ENCODE results near the gene U2AF1L4. TPM values are rescaled to one million over a fixed set of nuclear protein-coding genes. Genes with fewer than 3 reads are reported as not detected.

The U2AF1L4 gene
- total RNA-seq, 4 donors from 2014 or later, result 29.7 to 51.7 (median 36.8) TPM

DNA sequence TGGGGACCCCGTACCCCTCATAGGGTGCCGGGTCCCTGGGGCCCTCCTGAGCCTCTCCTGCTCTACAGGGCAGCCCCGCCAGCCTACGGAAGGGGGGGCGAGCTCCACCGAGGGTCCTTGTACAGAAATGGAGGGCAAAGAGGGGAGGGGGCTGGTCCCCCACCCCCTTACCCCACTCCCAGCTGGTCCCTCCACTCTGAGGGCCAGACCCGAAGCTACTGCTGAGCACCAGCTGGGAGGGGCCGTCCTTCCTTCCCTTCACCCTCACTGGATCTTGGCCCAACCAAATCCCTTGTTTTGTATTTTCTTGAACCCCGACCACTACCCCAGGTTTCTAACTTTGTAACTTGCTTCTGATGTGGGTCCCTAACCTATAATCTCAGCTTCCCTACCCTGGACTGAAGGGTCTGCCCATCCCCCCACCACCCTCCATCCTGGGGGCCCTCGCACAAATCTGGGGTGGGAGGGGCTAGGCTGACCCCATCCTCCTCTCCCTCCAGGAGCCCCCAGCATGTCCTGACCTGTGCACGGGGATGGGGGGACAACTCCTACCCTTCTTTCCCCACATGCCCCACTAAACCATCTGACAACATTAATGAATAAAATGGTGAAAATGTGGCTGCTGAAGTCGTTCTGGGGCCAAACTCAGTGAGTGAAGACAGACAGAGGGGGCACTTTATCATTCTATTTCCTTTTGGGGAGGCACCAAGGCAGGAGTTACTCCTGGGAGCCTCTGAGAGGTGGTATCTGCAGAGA lies 43.2 kb upstream of the U2AF1L4 start:
- intact Hi-C loops (cut with DNase I), result no loop called here
- H3K27ac ChIP-seq, result no peak overlapping the region
- WGBS, 2 donors, result 82 to 84% methylated on average over 9 to 12 of the region's 12 CpGs
- TF ChIP-seq, protein P1, sequence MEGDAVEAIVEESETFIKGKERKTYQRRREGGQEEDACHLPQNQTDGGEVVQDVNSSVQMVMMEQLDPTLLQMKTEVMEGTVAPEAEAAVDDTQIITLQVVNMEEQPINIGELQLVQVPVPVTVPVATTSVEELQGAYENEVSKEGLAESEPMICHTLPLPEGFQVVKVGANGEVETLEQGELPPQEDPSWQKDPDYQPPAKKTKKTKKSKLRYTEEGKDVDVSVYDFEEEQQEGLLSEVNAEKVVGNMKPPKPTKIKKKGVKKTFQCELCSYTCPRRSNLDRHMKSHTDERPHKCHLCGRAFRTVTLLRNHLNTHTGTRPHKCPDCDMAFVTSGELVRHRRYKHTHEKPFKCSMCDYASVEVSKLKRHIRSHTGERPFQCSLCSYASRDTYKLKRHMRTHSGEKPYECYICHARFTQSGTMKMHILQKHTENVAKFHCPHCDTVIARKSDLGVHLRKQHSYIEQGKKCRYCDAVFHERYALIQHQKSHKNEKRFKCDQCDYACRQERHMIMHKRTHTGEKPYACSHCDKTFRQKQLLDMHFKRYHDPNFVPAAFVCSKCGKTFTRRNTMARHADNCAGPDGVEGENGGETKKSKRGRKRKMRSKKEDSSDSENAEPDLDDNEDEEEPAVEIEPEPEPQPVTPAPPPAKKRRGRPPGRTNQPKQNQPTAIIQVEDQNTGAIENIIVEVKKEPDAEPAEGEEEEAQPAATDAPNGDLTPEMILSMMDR (IDR thresholded peaks at IDR 0.05), result no peak
- TF ChIP-seq POLR2A (IDR thresholded peaks at IDR 0.05), result no peak
- DNase-seq, result no peak
- H3K36me3 ChIP-seq, result no peaks in the 10 kb centered on the region
- H3K4me3 ChIP-seq (replicated peaks in 1 of 3), result no peak overlapping the region
- no peaks in the 10 kb centered on the region for H3K9me3 ChIP-seq
- peaks cover 0 to 8% of the 10 kb centered on the region in 2 donors for H3K4me1 ChIP-seq
- H3K27me3 ChIP-seq, result no peaks in the 10 kb centered on the region

DNA sequence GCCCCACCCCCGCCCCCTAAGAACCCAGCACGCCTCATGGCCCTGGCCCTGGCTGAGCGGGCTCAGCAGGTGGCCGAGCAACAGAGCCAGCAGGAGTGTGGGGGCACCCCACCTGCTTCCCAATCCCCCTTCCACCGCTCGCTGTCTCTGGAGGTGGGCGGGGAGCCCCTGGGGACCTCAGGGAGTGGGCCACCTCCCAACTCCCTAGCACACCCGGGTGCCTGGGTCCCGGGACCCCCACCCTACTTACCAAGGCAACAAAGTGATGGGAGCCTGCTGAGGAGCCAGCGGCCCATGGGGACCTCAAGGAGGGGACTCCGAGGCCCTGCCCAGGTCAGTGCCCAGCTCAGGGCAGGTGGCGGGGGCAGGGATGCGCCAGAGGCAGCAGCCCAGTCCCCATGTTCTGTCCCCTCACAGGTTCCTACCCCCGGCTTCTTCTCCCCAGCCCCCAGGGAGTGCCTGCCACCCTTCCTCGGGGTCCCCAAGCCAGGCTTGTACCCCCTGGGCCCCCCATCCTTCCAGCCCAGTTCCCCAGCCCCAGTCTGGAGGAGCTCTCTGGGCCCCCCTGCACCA lies 42.1 kb upstream of the U2AF1L4 start:
- Histone ChIP-seq H3K27ac (no peak overlapping the region), H3K9me3 (no peaks in the 10 kb centered on the region), H3K4me1 (peaks cover 0 to 8% of the 10 kb centered on the region in 2 donors), H3K27me3 (no peaks in the 10 kb centered on the region), H3K4me3 (replicated peaks in 1 of 3) (no peak overlapping the region), H3K36me3 (no peaks in the 10 kb centered on the region)
- DNase-seq, result no peak
- intact Hi-C loops (cut with DNase I), result no loop called here
- no peak for TF ChIP-seq POLR2A (IDR thresholded peaks at IDR 0.05)
- TF ChIP-seq, protein P1 (IDR thresholded peaks at IDR 0.05), result no peak
- 93 to 100% methylated on average over 1 to 3 of the region's 15 CpGs for WGBS, 2 donors

DNA sequence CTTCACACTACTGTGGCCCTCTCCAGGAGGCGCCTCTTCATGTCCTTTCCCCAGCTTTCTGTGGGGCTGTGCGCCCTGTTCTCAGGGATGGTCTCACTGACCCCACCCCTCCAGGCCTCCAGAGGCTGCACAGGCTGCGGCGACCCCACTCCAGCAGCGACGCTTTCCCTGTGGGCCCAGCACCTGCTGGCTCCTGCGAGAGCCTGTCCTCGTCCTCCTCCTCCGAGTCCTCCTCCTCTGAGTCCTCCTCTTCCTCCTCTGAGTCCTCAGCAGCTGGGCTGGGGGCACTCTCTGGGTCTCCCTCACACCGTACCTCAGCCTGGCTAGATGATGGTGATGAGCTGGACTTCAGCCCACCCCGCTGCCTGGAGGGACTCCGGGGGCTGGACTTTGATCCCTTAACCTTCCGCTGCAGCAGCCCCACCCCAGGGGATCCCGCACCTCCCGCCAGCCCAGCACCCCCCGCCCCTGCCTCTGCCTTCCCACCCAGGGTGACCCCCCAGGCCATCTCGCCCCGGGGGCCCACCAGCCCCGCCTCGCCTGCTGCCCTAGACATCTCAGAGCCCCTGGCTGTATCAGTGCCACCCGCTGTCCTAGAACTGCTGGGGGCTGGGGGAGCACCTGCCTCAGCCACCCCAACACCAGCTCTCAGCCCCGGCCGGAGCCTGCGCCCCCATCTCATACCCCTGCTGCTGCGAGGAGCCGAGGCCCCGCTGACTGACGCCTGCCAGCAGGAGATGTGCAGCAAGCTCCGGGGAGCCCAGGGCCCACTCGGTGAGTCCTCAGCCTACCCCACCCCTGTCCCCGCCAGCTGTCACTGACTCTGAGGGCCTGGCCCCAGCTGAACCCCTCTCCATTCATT lies 41.3 kb upstream of the U2AF1L4 start:
- Histone ChIP-seq H3K9me3 (no peaks in the 10 kb centered on the region), H3K4me1 (peaks cover 0 to 8% of the 10 kb centered on the region in 2 donors), H3K27ac (no peak overlapping the region), H3K36me3 (no peaks in the 10 kb centered on the region), H3K27me3 (no peaks in the 10 kb centered on the region), H3K4me3 (replicated peaks in 1 of 3) (no peak overlapping the region)
- TF ChIP-seq, protein P1 (IDR thresholded peaks at IDR 0.05), result no peak
- TF ChIP-seq POLR2A (IDR thresholded peaks at IDR 0.05), result no peak
- WGBS, 2 donors, result 92 to 93% methylated on average over 29 of the region's 31 CpGs
- intact Hi-C loops (cut with DNase I), result no loop called here
- no peak for DNase-seq

DNA sequence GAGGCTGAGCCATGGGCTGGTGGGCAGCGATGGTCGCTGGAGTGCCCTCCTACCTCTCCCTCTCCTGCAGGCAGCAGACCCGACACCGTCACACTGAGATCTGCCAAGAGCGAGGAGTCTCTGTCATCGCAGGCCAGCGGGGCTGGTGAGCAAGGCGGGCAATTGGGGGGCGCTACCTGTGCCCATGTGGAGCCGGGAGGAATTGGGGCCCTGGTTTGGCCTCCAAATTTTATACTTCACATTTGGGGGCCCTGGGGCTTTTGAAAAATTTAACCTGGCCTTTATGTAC lies 40.1 kb upstream of the U2AF1L4 start:
- no peak for DNase-seq
- intact Hi-C loops (cut with DNase I), result no loop called here
- 96 to 99% methylated on average over 9 to 10 of the region's 10 CpGs for WGBS, 2 donors
- H3K9me3 ChIP-seq, result no peaks in the 10 kb centered on the region
- no peak overlapping the region for H3K4me3 ChIP-seq (replicated peaks in 1 of 3)
- no peak overlapping the region for H3K27ac ChIP-seq
- peaks cover 0 to 3% of the 10 kb centered on the region in 2 donors for H3K36me3 ChIP-seq
- H3K27me3 ChIP-seq, result no peaks in the 10 kb centered on the region
- TF ChIP-seq, protein P1 (IDR thresholded peaks at IDR 0.05), result no peak
- no peak for TF ChIP-seq POLR2A (IDR thresholded peaks at IDR 0.05)
- no peaks in the 10 kb centered on the region for H3K4me1 ChIP-seq
